Eye (tissue), 1 donor: Measurements from ENCODE around the gene GLYR1.
"Not testable (repeated sequence)": the region's sequence is repeated elsewhere in the genome, so short reads cannot be mapped to it uniquely, and the experiment has no call there.

Experiments
- DNase-seq: peaks from one replicate; pipeline ENCODE4 v3.0.0-alpha.2; 2015

The GLYR1 gene

DNA sequence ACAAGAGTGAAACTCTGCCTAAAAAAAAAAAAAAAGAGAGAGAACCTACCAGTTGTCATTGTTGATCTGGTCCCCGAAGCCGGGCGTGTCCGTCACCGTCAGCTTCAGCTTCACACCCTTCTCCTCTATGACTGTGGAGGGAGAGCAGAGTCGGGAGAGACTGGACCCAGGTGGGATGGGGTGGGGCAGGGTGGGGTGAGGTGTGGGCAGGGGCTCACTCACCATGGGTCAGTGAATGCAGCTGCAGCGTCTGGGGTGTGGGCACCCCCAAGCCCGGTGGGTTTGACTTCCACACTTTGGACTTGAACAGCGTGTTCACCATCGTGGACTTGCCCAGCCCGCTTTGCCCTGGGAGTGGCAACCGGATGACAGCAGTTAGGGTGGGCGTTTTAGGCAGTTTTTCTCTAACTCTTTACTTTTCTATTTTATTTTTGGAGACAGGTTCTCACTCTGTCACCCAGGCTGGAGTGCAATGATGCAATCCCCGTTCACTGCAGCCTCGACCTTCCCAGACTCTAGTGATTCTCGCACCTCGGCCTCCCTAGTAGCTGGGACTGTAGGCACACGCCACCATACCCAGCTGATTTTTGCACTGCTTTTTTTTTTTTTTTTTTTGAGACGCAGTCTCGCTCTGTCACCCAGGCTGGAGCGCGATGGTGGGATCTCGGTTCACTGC, 61.2 kb downstream of the GLYR1 start:
- DNase-seq, result no peak

DNA sequence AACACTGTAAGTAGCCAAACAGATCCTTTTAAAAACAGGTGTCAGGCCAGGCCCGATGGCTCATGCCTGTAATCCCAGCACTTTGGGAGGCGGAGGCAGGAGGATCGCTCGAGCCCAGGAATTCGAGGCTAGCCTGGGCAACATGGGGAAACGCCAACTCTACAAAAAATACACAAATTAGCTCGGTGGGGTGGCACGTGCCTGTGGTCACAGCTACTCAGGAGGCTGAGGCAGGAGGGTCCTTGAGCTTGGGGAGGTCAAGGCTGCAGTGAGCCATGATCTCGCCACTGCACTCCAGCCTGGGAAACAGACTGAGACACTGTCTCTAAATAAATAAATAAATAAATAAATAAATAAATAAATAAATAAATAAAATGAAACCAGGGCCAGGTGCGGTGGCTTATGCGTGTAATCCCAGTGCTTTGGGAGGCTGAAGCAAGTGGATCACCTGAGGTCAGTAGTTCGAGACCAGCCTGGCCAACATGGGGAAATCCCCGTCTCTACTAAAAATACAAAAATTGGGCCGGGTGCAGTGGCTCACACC, 62.6 kb downstream of the GLYR1 start:
- DNase-seq, result not testable (repeated sequence)

DNA sequence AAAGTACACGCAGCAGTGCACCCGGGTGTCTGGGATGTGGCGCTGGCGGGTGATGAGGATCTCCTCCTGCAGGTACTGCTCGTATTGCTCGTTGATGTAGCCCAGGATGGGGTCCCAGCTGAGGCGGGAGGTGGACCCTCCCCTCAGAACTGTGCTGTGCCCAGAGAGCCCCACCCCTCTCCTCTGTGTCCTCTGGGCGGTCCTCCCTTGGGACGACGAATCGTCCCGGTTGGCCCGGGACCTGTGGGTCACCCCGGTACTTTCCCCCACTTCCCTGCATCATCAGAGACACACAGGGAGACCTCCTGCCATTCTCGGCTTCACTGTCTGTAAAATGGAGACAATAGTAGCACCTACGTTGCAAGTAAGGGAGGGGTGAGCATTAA, 63.1 kb downstream of the GLYR1 start:
- DNase-seq, result no peak

DNA sequence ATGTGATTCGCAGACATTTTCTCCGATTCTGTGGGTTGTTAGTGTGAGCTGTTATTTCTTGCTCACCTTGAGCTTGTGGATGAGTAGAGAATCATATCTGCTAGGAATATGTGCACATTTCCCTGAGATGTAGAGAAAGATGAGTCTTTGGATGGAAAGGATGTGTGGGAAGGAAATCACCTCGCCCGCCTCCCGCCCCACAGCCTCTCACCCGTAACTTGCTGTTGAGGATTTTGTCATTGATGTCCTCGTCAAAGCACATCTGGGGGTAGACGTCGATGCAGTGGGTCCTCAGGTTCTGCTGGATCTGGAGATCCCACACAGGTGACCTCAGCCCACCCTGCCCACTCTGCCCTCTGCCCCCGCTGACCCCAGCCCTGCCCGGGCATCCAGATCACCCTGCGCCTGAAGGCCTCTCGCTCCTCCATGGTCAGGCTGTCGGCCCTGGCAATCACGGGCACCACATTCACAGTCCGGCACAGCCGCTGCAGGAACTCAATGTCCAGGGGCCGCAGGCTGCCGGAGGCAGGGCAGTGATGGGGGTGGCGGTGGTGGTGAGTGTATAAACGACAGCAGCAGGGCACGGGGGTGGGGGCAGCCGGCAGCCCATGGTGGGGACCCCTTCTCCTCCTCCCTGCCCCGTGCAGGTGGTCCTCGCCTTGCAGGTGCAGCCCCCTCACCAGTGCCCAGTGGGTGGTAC, 63.7 kb downstream of the GLYR1 start:
- DNase-seq, result no peak

DNA sequence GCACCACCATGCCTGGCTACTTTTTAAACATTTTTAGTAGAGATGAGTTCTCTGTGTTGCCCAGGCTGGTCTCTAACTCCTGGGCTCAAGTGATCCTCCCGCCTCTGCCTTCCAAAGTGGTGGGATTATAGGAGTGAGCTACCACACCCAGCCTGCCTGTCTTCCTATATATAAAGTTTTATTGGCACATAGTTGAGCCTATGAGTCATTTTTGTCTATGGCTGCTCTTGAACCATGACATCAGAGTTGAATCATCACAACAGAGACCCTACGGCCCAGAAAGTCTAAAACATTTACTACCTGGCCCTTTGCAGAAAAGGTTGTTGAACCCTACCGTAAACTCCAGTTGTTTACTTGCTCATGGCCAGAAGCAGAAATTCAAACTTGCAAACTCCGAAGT, 66.9 kb downstream of the GLYR1 start:
- no peak for DNase-seq

DNA sequence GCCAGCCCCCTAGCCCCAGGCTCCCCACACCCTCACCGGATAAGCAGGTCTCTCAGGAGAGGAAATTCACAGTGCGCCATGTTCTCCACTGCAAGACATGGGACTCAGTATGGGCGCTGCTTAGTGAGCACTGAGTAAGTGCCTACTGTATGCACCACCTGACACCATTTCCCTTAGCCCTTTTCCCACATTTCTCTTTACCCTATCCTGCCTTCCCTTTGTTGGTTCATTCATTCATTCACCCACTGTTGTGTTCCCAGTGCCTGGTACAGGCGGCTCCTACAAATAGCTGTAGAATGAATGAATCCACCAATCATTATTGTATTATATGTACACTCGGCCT, 69.1 kb downstream of the GLYR1 start:
- no peak for DNase-seq

DNA sequence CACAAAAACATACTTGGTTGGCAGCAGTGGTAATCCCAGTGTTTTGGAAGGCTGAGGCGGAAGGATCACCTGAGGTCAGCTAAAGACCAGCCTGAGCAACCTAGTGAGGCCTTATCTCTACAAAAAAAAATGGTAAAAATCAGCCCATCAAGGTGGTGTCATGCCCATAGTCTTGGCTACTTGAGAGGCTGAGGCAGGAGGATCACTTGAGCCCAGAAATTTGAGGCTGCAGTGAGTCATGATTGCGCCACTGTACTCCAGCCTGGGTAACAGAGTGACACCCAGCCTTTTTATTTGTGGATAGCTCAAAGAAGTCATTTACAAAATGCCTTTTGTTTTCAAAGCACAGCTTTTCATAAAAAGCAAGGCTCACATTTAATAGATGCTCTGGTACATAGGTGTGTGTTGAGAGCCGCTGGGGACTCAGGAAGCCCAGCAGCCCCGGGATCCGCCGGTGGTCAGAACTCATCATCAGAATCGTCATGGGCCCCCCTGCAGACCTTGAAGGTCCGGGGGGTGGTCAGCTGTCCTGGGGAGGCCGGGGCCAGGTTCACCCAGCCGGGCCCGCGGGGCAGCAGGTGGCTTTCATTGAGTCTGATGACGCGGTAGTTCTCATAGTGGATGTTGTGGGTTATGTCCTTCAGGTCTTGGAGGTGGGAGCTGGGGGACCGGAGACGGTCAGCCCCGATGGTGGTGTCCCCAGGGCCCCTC, 69.6 kb downstream of the GLYR1 start:
- DNase-seq, result no peak

DNA sequence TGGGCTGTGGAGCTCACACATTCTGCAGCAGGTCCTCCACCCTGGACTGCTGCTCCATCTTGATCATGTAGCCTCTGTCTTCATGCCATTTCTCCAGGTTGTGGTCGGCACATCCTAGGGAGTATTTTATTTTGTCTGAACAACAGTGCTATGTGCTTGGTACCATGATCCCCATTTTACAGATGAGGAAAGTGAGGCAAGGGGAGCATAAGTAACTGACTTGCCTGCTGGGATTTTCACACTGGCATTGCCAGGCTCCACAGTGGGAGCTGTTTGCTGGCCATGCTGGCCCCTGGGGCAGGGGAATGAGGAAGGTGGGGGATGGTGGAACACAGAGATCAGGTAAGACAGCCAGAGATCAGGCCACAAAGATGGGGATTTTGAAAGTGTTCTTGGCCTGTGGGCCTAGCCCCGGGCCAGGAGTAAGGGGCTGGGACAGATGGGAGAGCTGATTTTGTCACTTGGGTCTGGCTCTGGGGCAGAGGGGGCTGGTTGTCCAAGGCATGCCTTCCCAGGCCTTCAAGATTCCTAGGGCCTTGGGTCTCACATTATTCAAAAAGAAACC, 70.9 kb downstream of the GLYR1 start:
- DNase-seq, result no peak

DNA sequence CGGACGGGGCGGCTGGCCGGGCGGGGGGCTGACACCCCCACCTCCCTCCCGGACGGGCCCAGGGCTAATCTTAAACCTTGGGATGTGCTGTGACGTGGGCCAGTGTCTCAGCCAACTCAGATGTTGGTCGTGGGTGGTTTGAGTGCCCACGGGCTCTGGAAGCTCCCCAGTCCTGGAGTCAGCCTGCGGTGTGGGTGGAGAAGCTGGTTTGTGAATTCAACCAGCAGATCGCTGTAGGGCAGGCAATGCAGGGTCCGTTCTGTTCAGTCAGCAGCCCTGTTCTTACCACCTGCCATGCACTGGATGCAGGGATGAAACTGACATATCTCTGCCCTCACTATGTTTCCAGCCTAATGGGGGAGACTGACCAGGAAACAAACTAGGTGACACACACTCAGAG, 72.1 kb downstream of the GLYR1 start:
- no peak for DNase-seq

DNA sequence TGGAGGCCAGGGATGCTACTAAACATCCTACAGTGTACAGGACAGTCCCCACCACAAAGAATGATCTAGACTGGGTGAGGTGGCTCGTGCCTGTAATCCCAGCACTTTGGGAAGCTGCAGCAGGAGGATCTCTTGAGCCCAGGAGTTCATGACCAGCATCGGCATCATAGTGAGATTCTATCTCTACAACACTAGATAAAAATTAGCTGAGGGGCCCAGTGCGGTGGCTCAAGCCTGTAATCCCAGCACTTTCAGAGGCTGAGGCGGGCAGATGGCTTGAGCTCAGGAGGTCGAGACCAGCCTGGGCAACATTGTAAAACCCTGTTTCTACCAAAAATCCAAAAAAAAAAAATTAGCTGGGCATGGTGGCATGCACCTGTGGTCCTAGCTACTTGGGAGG, 74.7 kb downstream of the GLYR1 start:
- no peak for DNase-seq

DNA sequence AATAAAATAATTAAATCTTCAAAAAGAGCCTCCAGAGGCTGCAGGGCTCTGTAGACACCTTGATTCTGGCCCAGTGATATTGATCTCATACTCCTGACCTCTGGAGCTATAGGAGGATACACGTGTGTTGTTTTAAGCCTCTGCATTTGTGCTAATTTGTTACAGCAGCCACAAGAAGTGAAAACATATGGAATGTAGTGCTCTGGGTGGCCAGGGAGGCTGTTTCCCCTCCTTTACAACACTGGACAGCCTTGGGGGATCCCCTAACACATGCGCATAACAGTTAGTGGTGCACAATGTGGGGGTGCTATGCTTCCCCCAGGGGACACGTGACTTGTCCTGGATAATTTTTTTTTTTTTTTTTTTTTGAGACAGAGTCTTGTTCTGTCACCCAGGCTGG, 75.4 kb downstream of the GLYR1 start:
- DNase-seq, result no peak

DNA sequence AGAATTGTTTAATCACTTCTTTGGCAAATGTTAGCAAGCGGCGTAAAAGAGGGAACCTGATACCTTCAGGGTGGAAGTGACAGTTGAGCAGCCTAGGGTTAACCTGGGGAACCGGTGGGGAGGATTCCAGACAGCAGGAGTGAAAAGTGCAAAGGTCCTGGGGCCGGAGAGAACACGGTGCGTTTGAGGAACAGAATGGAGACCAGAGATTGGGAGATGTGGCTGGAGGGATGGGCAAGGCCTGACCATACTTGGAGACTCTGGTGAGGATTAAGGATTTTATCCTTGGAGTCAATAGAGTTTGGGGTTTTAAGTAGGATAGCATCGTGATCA, 77.8 kb downstream of the GLYR1 start:
- no peak for DNase-seq

DNA sequence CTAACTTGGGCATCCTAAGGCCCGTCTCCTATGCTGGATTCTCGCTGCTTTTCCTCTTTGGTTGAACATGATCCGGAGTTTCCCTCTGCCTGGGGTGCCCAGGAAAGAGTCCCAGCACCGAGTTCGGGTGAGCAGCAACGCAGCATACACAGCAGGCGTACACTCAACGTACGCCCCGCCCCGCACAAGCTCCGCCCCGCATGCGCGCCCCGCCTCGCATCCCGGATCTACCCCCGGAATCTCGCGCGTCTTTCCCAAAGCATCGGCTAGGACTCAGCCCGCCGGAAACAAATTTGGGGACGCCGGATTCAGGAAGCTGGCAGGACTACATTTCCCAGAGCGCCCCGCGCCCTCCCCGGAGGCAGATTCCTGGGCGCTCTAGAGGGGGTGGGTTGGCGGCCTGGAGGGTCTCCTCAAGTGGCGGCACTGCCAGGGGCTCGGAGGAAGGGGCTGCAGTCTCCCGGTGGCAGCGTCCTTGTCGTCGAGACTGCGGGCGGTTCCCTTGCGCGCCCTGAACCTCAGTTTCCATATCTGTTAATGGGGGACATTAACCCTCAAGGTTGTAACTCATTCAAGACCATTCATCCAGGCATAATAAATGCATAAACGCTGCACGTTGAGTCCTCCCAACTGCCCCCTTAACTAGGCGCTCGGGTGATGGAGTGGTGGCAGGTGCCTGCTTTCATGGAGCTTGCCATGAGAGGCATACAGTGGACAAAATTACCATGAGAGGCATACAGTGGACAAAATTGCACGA, 78.4 kb downstream of the GLYR1 start:
- peak; percentile 99 for DNase-seq

DNA sequence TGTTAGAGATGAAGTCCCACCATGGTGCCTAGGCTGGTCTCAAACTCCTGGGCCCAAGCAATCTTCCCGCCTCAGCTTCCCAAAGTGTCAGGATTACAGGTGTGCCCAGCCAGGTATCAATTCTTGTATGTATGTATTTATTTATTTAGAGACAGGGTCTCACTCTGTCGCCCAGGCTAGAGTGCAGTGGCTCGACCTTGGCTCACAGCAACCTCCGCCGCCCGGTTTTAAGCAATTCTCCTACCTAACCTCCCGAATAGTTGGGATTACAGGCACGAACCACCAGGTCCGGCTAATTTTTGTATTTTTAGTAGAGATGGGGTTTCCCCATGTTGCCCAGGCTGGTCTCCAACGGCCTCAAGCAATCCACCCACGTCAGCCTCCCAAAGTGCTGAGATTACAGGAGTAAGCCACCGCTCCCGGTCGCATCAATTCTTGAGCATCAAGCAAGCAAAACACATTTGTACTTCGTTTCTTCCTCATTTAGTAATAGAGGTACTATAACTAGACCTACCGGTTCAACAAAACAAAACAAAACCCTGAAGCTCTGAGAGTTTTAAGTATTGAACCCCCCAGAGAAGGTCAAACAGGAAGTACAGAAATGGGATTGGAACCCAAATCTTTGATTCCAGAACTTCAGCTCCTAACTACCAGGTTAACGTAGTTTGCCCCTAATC, 79.1 kb downstream of the GLYR1 start:
- DNase-seq, result peak; percentile 22

DNA sequence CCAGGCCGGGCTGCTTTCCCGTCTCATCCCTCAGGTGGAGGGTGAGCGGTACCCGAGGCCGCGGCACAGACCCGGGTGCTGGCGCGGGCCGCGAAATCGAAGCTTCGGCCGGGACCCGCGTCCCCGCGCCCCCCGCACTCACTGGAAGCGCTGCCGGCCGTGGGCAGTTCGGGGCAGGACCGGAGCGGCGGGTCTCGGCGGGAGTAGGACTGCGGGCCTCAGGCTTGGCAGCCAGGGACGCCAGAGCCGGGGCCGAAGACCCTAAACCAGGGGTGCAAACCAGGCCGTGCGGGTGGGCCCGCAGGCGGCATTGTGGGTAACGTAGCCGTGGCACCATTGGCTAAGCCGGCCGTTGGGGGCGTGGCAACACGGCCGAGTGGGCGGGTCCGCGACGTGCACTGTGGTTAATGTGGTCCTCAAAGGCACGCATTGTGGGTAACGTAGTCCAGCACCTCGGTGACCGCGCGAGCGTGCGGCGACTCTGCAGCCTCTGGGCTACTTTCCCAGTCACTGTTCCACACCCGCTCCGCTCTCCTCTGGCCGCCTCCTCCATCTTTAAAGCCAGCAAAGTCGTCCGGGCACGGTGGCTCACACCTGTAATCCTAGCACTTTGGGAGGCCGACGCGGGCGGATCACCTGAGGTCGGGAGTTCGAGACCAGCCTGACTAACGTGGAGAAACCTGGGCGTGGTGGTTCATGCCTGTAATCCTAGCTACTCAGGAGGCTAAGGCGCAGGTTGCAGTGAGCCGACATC, 80.0 kb downstream of the GLYR1 start, which contains the start of gene ZNF500:
ZNF500 (minus strand) TSS at position 288 of the 754 bp plus-strand sequence. CDS start 1,184 bp downstream, outside the sequence.
- DNase-seq, result peak; percentile 98

DNA sequence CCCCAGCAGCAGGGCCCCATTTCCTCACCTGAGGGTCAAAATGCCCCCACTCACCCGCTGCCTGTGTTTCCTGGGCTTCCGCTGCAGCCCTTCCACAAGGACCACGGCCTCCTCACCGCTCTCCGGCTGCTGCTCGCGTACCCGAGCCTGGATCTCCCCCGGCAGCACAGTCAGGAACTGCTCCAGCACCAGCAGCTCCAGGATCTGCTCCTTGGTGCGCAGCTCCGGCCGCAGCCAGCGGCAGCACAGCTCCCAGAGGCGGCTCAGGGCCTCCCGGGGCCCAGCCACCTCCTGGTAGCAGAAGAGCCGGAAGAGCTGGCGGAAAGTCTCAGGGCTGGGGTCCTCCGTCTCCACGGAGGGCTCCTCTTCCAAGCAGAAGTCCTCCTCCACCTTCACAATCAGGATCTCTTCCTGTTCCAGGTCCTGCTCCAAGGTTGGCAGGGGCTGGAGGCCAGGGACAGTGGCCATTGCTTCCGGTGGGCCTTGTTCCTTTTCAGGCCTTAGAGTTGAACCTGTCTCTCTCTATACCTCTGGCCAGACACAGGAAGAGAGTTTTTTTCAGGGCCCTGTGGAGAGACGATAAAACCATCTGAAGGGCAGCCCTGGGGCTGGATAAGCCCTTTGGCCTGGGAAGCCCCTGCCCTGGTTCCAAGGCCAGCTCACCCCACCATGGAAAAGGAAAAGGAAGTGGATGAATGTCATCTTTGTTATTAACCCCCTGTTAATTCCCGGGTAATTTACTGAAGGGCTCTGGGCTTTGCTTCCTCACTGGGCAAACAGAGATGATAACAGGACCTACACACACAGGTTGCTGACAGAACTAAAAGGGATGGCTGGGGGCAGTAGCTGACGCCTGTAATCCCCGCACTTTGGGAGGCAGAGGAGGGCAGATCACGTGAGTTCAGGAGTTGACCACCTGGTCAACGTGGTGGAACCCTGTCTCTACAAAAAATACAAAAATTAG, 81.3 kb downstream of the GLYR1 start:
- no peak for DNase-seq

DNA sequence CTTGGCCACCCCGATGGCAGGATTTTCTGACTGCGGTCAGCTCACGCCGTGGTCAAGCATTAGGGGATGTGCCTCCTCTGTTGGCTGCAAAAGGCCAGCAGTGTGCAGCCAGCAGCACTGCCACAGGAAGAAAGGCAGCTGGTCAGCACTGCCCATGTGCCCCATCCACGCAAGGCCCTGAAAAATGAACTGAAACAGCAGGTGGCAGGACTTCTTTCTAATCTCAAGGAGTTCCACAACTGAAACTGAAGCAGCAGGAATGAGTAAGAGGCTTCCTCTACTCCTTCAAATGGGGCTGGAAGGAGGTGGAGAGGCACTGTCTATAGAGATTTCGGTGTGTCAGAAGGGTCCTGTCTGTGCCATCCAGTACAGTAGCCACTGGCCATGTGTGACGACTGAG, 83.3 kb downstream of the GLYR1 start:
- no peak for DNase-seq

DNA sequence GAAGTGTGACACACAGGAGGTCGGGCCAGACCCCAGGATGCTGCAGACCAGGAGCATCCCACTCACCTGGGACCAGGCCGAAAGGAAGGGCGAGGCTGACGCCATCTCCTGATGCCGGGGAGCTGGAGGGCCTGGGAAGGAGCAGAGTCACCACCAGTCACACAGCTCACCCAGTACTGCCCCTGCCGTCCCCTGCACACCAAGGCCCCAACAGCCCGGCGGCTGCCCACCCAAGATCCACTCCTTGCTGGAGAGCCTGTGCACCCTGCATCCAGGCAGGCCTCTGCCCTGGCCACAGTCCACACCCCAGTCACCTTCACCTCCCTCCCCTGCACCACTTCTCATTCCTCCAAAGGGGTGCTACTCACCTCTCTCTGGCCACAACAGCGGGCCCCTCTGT, 84.9 kb downstream of the GLYR1 start:
- DNase-seq, result no peak

DNA sequence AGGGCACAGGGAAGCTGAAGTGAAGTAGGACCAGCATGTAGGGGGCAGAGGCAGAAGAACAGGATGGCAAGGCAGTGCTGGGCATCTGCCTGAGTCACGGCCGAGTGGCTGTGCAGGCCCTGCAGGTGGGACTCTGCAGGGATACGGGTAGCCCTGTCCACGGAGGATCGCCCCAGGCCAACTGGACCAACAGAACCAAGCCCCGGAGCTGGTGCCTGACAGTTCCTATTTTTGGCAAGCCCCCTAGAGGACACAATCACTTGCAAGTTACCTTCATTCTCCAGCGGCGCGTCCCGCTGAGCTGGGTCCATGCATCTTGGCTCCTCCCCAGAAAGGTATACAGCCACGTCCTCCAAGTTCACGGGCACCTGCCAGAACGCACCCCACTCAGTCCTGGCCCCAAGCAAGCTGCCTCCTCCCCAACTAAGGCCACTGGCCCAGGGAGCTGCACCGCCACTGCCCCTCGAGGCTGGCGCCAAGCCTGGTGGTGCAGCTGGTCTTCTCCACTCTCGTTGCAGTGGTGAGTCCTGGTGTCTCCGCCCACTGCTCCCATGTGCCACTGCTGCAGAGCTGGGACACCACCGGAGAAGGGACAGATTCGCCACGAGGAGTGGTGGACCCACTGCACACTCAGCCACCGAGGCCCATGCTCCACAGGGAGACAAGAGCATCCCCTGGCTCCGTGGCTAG, 86.7 kb downstream of the GLYR1 start:
- no peak for DNase-seq

DNA sequence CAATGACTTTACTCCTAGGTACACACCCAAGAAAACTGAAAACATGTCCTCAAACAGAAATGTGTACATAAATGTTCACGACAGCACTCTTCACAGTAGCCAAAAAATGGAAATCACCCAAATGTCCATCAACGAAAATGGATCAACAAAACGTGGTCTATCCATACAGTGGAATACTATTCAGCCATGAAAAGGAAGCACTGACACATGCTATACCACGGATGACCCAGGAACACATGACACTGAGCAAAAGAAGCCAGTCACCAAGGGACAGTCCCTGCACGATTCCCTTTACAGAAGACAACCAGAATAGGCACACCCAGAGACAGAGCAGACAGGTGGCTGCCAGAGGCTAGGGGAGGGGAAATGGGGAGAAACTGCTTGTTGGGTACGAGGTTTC, 91.4 kb downstream of the GLYR1 start:
- no peak for DNase-seq
